ENCODE data around the gene EFNA1.

DNA sequence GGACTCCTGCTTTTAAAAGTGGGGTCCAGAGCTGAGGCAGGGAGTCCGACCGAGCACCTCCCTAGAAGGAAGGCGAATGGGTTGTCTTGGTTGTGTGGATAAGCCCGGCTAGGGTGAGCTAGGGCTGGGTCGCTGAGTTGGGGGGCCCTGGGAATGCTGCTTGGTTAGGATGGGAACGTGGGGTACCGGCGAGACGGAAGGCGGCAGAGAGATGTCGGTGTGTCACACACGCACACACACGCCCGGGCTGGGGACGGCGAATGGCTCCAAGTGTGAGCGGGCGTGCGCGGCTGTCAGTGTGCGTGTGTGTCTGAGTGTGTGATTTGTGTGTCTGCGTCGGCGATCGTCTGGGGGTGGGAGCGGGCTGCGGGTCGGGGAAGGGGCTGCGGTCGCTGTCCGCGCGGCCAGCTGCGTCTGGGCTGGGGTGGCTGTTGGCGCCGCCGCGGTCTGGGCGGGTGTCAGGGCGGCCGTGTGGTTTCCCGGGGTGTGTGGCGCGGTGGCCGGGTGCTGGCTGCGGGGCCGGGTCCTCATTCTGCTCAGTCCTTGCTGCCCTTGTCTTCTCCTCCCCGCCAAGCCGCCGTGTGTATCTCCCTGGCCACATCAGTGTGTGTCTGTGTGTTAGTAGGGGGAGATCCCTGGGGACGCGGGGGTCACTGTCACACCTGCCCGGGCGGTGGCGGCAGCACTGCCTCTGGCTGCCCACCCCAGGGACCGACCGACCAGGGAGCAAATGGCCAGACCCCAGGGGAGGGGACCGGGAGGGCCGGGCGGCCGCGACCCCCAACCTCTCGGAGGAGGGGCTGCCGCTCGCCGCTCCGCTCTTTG, 48.0 kb upstream of the EFNA1 start:
- TF ChIP-seq, protein P1, sequence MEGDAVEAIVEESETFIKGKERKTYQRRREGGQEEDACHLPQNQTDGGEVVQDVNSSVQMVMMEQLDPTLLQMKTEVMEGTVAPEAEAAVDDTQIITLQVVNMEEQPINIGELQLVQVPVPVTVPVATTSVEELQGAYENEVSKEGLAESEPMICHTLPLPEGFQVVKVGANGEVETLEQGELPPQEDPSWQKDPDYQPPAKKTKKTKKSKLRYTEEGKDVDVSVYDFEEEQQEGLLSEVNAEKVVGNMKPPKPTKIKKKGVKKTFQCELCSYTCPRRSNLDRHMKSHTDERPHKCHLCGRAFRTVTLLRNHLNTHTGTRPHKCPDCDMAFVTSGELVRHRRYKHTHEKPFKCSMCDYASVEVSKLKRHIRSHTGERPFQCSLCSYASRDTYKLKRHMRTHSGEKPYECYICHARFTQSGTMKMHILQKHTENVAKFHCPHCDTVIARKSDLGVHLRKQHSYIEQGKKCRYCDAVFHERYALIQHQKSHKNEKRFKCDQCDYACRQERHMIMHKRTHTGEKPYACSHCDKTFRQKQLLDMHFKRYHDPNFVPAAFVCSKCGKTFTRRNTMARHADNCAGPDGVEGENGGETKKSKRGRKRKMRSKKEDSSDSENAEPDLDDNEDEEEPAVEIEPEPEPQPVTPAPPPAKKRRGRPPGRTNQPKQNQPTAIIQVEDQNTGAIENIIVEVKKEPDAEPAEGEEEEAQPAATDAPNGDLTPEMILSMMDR (conservative IDR thresholded peaks at IDR 0.05; ENCODE audit: low read depth, low read length), result no peak
- no peak for TF ChIP-seq FOS (IDR thresholded peaks at IDR 0.05; ENCODE audit: low read depth, low read length)
- TF ChIP-seq POLR2A (IDR thresholded peaks at IDR 0.05; ENCODE audit: low read depth, low read length), result no peak
